ENCODE results near the gene LIPJ.

GRCh38 chr10:88538048-88538447 is 48.5 kb upstream of the LIPJ start:
- TF ChIP-seq CTCF (IDR thresholded peaks at IDR 0.05) (no peak), EP300 (IDR thresholded peaks at IDR 0.05) (no peak)

All from sigmoid colon (tissue), 4 donors.